SK-N-SH (cell line): Measurements from ENCODE around the gene CD3G.

Experiments
- EP300 ChIP-seq, 2 experiments: IDR thresholded peaks; 2 replicates each; pipeline versions ENCODE4 v1.4.0 to v1.6.1; 2012; ENCODE audit warnings: borderline replicate concordance in 1 of 2, low read depth in 1 of 2, low read length in 1 of 2
- EZH2phosphoT487 ChIP-seq: fragments of 200-600 bp; sonication (generic); IDR thresholded peaks from 2 replicates; pipeline ENCODE4 v1.6.1; 2017; ENCODE audit warnings: low read depth, mixed run types, mild to moderate bottlenecking, antibody characterized with exemption, moderate library complexity, borderline replicate concordance
- GABPA ChIP-seq: IDR thresholded peaks from 2 replicates; pipeline ENCODE4 v1.4.0; 2012; ENCODE audit warnings: low read depth, mild to moderate bottlenecking
- GATA2 ChIP-seq: sonication (generic); formaldehyde crosslinking; IDR thresholded peaks from 2 replicates; pipeline ENCODE4 v1.5.0; 2020; ENCODE audit warnings: mild to moderate bottlenecking, missing genetic modification reagents
- JUND ChIP-seq: IDR thresholded peaks from 2 replicates; pipeline ENCODE4 v1.4.0; 2012
- MEF2A ChIP-seq: IDR thresholded peaks from 2 replicates; pipeline ENCODE4 v1.4.0; 2012; ENCODE audit warnings: low read depth, borderline replicate concordance
- MXI1 ChIP-seq: IDR thresholded peaks from 2 replicates; pipeline ENCODE4 v1.6.1; 2012; ENCODE audit warnings: mild to moderate bottlenecking, low read depth, low read length, improper control_type of control experiment
- TF ChIP-seq, protein P1 (sequence below): fragments of 200-600 bp; sonication (generic); IDR thresholded peaks from 2 replicates; pipeline ENCODE4 v1.6.1; 2017; ENCODE audit warnings: antibody characterized with exemption, mild to moderate bottlenecking, moderate library complexity
- TF ChIP-seq, protein P2 (sequence below): fragments of 150-350 bp; IDR thresholded peaks from 2 replicates; pipeline ENCODE4 v1.6.1; 2016; ENCODE audit warnings: mild to moderate bottlenecking, low read depth, low read length

DNA sequence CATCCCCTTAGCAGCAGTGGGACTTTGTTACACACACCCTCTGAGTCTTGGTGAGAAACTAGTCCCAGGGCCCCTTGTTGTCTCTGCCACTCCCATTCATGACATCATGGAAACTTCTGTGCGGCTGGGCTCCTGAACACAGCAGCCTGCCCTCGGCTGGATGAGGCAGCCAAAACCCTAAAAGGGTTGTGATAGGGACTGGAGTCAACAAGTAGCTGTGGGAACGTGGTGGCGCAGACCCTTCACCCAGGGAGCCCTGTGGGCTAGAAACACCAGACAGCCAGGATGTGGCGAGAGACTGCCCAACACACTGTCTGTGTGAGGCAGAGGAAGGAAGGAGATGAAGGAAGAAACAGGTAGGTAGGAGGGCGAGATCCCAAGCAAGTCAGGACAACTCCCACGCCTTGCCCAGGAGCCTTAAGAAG lies 5.5 kb upstream of the CD3G start:
- TF ChIP-seq, protein P1, sequence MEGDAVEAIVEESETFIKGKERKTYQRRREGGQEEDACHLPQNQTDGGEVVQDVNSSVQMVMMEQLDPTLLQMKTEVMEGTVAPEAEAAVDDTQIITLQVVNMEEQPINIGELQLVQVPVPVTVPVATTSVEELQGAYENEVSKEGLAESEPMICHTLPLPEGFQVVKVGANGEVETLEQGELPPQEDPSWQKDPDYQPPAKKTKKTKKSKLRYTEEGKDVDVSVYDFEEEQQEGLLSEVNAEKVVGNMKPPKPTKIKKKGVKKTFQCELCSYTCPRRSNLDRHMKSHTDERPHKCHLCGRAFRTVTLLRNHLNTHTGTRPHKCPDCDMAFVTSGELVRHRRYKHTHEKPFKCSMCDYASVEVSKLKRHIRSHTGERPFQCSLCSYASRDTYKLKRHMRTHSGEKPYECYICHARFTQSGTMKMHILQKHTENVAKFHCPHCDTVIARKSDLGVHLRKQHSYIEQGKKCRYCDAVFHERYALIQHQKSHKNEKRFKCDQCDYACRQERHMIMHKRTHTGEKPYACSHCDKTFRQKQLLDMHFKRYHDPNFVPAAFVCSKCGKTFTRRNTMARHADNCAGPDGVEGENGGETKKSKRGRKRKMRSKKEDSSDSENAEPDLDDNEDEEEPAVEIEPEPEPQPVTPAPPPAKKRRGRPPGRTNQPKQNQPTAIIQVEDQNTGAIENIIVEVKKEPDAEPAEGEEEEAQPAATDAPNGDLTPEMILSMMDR: no peak
- TF ChIP-seq EZH2phosphoT487 (no peak), JUND (no peak), MXI1 (no peak), GATA2 (CRISPR knock-in tag) (no peak), EP300 (IDR thresholded peaks at IDR 0.05; ENCODE audit: borderline replicate concordance in 1 of 2, low read depth in 1 of 2, low read length in 1 of 2) (no peak), GABPA (no peak), MEF2A (no peak)
- TF ChIP-seq, protein P2, sequence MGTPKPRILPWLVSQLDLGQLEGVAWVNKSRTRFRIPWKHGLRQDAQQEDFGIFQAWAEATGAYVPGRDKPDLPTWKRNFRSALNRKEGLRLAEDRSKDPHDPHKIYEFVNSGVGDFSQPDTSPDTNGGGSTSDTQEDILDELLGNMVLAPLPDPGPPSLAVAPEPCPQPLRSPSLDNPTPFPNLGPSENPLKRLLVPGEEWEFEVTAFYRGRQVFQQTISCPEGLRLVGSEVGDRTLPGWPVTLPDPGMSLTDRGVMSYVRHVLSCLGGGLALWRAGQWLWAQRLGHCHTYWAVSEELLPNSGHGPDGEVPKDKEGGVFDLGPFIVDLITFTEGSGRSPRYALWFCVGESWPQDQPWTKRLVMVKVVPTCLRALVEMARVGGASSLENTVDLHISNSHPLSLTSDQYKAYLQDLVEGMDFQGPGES: no peak
